Tibial artery (tissue), 4 donors: ENCODE measurements around the gene DPP6.

Source experiments
- DNase-seq, 2 donors: peaks; one replicate each; pipeline ENCODE4 v3.0.0-alpha.2; 2019
- H3K27ac ChIP-seq, 2 donors: fragments of 200-600 bp; sonication (generic) in 1 of 2; 1 replicate in 1 of 2; 2 replicates in 1 of 2; pipeline ENCODE4 v1.5.1; 2018 to 2019; ENCODE audit warnings: mild to moderate bottlenecking in 1 of 2
- H3K27me3 ChIP-seq, 2 donors: fragments of 200-600 bp; sonication (generic) in 1 of 2; one replicate each; pipeline versions ENCODE4 v1.5.1 to v1.6.0; 2016 to 2019
- H3K36me3 ChIP-seq, 3 donors: fragments of 200-600 bp; sonication (generic) in 2 of 3; one replicate each; pipeline ENCODE4 v1.5.1; 2016 to 2019; ENCODE audit warnings: mild to moderate bottlenecking in 2 of 3
- H3K4me1 ChIP-seq, 4 donors: fragments of 200-600 bp; sonication (generic) in 2 of 4; 1 replicate in 3 of 4; 2 replicates in 1 of 4; pipeline ENCODE4 v1.5.1; 2016 to 2019
- H3K4me3 ChIP-seq, 2 donors: fragments of 200-600 bp; sonication (generic) in 1 of 2; 1 replicate in 1 of 2; 2 replicates in 1 of 2; pipeline ENCODE4 v1.5.1; 2018 to 2019; ENCODE audit warnings: mild to moderate bottlenecking in 2 of 2
- H3K9me3 ChIP-seq, 3 donors: fragments of 200-600 bp; sonication (generic) in 1 of 3; one replicate each; pipeline ENCODE4 v1.5.1; 2016 to 2019
- intact Hi-C: fragments of 100-400 bp; cut with DNase I; formaldehyde crosslinking; loops from one replicate; pipeline ENCODE4 v1.15.0; 2023; ENCODE audit warnings: low total_unique reads
- TF ChIP-seq, protein P1 (sequence below), 2 experiments: fragments of 200-600 bp in 1 of 2; fragments of 450-650 bp in 1 of 2; IDR thresholded peaks; one replicate each; pipeline ENCODE4 v1.5.1; 2017 to 2019; ENCODE audit warnings: antibody characterized with exemption in 2 of 2, mild to moderate bottlenecking in 1 of 2, moderate library complexity in 1 of 2

DPP6 gene

DNA sequence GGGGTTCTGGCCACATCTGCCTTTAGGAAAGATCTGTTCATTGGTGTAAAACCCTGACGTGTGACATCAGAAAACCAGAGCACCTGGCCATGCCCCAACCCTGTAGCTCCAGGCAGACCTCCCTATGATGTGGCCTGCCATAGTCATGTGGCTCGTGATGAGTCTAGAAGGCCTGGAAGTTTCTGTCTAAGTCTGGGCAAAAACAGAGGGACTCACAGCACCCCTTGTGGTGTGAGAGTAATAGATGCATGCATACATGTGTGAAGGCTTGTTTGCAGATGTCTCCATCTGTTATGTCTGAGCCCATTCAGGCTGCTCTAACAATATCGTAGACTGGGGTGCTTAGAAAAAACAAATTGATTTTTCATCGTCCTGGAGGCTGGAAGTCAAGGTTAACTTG is 641.5 kb downstream of the DPP6 start:
- H3K9me3 ChIP-seq: no peaks in the 10 kb centered on the region
- no peak for DNase-seq
- H3K27me3 ChIP-seq: no peaks in the 10 kb centered on the region
- H3K27ac ChIP-seq: no peak overlapping the region
- TF ChIP-seq, protein P1, sequence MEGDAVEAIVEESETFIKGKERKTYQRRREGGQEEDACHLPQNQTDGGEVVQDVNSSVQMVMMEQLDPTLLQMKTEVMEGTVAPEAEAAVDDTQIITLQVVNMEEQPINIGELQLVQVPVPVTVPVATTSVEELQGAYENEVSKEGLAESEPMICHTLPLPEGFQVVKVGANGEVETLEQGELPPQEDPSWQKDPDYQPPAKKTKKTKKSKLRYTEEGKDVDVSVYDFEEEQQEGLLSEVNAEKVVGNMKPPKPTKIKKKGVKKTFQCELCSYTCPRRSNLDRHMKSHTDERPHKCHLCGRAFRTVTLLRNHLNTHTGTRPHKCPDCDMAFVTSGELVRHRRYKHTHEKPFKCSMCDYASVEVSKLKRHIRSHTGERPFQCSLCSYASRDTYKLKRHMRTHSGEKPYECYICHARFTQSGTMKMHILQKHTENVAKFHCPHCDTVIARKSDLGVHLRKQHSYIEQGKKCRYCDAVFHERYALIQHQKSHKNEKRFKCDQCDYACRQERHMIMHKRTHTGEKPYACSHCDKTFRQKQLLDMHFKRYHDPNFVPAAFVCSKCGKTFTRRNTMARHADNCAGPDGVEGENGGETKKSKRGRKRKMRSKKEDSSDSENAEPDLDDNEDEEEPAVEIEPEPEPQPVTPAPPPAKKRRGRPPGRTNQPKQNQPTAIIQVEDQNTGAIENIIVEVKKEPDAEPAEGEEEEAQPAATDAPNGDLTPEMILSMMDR (IDR thresholded peaks at IDR 0.05): no peak
- H3K4me1 ChIP-seq: no peaks in the 10 kb centered on the region
- no peaks in the 10 kb centered on the region for H3K36me3 ChIP-seq
- H3K4me3 ChIP-seq: no peak overlapping the region
- intact Hi-C loops: loop anchor here (5.0 kb wide), 1 partner anchor 866 kb away; no protein-coding TSS in a partner anchor

DNA sequence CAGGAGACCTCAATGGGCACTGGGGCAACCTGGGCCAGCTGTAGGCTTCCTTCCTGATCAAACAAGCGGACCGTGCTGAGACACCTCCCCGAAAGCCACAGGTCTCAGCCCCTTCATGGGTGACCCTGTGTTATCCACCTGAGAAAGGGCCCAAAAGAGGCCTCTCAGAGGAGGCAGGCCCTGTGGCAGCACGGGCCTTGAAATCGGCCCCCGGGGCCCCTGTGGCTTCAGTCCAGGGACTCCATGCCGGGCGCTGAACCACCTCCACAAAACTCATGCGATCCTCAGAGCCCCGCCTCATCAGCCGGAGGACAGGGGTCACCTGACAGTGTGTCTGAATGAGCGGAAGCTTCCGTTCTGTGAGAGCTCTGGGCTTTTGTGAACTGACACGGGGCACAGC is 643.6 kb downstream of the DPP6 start:
- Histone ChIP-seq H3K4me3 (no peak overlapping the region), H3K9me3 (no peaks in the 10 kb centered on the region), H3K27ac (no peak overlapping the region), H3K4me1 (no peaks in the 10 kb centered on the region), H3K27me3 (no peaks in the 10 kb centered on the region), H3K36me3 (no peaks in the 10 kb centered on the region)
- no peak for DNase-seq
- intact Hi-C loops: no loop called here
- TF ChIP-seq, protein P1 (IDR thresholded peaks at IDR 0.05): no peak

DNA sequence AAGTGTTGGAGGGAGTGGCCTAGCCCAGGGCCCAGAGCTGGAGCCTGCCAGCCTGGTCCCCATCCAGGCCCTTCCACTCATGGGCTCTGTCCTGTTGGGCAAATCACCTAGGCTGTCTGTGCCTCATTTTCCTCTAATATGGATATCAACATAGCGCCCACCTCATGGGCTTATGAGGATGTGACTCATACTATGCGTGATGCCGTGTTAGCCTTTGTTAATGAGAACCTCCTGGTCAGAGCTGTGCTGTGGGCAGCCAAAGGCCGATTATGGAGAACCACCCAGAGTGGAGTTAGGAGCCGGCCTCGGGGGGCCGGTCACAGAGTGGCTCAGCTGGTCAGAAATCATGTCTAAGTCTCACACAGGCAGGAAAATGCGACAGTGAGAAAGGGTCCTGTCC is 644.4 kb downstream of the DPP6 start:
- no peaks in the 10 kb centered on the region for H3K36me3 ChIP-seq
- H3K27ac ChIP-seq: no peak overlapping the region
- TF ChIP-seq, protein P1 (IDR thresholded peaks at IDR 0.05): no peak
- DNase-seq: no peak
- intact Hi-C loops: no loop called here
- H3K4me3 ChIP-seq: no peak overlapping the region
- no peaks in the 10 kb centered on the region for H3K4me1 ChIP-seq
- no peaks in the 10 kb centered on the region for H3K9me3 ChIP-seq
- no peaks in the 10 kb centered on the region for H3K27me3 ChIP-seq

GRCh38 chr7:154698726-154699291 is 646.6 kb downstream of the DPP6 start:
- intact Hi-C loops: no loop called here
- H3K4me3 ChIP-seq: no peak overlapping the region
- no peaks in the 10 kb centered on the region for H3K4me1 ChIP-seq
- peaks cover 0 to 5% (median 0%) of the 10 kb centered on the region in 3 donors for H3K9me3 ChIP-seq
- no peaks in the 10 kb centered on the region for H3K36me3 ChIP-seq
- TF ChIP-seq, protein P1 (IDR thresholded peaks at IDR 0.05): no peak
- no peaks in the 10 kb centered on the region for H3K27me3 ChIP-seq
- no peak overlapping the region for H3K27ac ChIP-seq
- no peak for DNase-seq

- no peak for DNase-seq
- Histone ChIP-seq H3K4me1 (no peaks in the 10 kb centered on the region), H3K36me3 (no peaks in the 10 kb centered on the region), H3K27ac (no peak overlapping the region), H3K27me3 (no peaks in the 10 kb centered on the region), H3K4me3 (no peak overlapping the region), H3K9me3 (peaks cover 0 to 5% (median 0%) of the 10 kb centered on the region in 3 donors)
- TF ChIP-seq, protein P1 (IDR thresholded peaks at IDR 0.05): no peak
- intact Hi-C loops: no loop called here
These were observed 647.2 kb downstream of the DPP6 start for GRCh38 chr7:154699417-154699816.
